NCI-H524 (cell line): ENCODE data around the gene RAP1GAP2.
"Not testable (repeated sequence)": the region's sequence is repeated elsewhere in the genome, so short reads cannot be mapped to it uniquely, and the experiment has no call there.

Experiments used
- DNase-seq, 2 experiments: peaks; one replicate each; lab custom pipeline; 2025; lab: John Stamatoyannopoulos, UW

RAP1GAP2 gene

GRCh38 chr17:3039736-3040135, 243.5 kb downstream of the RAP1GAP2 start:
- DNase-seq = no peak

DNA sequence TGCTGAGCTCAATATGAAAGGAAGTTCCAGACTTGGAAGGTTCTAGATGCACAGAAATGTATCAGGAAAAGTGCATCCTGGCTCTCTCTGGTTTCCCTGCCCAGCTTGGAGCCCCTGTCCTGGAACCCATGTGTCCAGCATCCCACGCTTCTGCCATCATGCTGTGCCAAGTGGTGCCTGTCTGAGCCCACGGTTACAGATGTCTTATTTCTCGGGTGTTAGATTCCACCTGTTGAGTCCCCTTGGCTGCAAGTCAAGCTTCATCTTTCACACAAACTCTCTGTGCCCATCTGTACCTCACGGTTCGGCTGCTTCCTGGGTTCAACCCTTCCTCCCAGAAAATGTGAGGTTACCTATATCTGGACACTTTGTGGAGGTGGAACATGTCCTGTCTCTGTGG, 244.6 kb downstream of the RAP1GAP2 start:
- DNase-seq = no peak

DNA sequence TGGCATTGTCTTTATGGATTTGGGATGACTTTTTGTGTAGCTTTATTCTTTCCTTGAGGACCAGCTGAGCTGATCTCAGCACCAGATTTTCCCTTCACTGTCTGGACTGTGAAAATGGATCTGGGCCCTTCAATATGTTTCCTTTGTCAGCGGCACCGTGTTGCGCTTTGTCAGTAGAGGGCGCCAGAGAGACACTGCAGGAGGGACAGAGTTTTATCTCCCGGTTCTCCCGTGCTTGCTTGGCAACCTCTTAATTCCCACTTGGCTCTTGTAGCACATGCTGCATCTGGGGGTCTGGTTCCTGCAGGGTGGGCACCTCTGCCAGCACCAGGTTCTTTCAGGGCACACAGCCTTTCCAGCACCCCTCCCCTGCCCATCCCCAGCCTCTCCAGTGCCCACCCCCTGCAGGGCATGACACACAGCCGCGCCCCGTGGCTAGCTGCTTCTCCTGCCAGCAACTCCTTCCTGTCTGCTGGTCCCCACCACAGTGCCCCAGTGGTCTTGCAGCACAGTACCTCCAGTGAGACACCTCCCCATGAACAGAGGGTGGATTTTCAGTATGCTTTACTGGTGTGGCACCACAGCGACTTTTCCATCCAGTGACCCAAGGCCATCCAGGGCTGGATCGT, 247.6 kb downstream of the RAP1GAP2 start:
- peak in 1 of 2 experiments; percentile 10 for DNase-seq

GRCh38 chr17:3046753-3047152, 250.5 kb downstream of the RAP1GAP2 start:
- DNase-seq = no peak

DNA sequence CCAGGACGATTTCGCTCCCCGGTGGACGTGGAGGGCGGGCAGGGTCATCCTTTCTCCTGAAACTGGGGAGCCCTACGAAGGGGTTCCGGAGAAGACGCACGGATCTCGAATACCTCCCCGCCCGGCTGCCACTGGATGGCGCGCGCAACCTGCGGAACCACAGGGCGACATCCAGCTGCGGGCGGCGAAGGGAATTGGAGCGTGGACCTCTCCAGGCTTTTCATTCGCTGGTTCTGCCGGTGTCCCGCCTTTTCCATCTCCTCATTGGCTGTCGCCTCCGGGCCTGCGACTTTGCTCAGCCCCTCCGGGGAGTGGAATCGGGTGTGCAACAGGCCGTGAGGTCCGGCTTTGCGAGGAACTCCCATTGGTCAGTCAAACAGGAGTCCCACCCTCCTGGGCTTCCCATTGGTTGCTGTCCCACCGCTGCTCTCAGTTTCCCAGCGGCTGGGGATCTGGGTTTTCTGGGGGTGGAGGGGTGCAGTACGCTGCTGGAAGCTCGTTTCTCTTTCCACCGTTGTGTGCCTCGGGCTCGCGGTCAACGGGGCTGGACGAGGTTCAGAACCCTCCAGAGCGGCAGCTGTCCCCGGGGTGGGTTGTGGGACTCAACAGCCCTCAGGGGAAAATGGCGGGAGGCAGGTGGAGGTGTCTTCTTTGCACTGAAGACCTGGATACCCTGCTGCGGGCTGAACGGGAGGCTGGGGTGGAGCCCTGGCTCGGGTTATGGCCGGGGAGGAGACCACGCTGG, 252.7 kb downstream of the RAP1GAP2 start:
- peak; percentile 97 to 99 for DNase-seq

DNA sequence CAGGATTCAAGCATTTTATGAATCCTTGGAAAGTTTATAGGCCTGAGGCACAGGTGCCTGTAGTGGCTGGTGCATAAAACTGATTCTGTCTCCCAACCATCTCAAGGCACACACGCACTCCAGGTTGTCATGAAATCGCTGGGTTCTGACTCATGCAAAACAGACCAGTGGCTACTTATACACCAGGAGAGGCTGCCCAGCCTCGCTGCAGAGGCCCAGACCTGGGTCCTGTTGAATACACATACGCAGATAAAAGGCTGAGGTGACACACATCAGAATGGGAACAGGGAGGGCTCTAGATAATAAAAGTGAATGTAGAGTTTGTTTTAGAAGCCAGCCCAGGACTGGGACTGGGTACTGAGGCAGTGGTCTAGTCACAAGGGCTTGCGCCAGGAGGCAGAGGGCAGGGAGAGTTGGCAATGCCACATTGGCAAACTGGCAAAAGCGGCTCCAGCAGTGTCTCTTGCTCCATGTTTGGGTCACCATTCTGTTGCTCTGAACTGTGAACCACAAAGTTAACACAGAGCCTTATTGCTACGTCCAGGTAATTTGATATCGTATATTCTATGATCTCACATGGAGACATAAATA, 253.6 kb downstream of the RAP1GAP2 start:
- no peak for DNase-seq

DNA sequence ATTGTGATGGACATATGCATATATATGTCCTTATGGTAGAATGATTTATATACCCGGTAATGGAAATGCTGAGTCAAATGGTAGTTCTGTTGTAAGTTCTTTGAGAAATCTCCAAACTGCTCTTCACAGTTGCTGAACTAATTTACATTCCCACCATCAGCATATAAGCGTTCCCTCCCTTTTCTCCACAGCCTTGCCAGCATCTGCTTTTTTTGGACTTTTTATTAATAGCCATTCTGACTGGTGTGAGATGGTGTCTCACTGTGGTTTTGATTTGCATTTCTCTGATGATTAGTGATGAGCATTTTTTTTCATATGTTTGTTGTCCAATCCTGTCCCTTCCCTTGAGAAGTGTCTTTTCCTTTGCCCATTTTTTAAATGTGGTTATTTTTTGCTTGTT, 258.6 kb downstream of the RAP1GAP2 start:
- not testable (repeated sequence) for DNase-seq

DNA sequence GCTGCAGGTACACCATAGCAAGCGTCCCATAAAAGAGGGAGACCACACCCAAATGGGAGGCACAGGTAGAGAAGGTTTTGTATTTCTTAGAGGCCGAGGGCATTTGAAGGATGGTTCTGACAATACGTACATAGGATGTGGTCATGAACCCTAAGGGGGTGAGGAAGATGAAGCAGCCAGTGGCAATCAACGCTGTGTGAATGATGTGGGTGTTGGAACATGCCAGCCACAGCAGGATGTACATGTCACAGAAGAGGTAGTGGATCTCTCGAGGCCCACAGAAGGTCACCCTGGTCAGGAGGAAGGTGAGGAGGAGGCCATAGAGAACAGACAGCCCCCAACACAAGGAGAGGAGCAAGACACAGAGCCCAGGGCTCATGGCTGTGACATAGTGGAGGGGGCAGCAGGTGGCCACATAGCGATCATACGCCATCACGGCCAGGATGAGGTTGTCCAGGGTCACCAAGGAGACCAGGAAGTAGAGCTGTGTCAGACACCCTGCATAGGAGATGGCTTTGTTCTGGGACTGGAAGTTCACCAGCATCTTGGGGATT, 266.7 kb downstream of the RAP1GAP2 start:
- DNase-seq = not testable (repeated sequence)

DNA sequence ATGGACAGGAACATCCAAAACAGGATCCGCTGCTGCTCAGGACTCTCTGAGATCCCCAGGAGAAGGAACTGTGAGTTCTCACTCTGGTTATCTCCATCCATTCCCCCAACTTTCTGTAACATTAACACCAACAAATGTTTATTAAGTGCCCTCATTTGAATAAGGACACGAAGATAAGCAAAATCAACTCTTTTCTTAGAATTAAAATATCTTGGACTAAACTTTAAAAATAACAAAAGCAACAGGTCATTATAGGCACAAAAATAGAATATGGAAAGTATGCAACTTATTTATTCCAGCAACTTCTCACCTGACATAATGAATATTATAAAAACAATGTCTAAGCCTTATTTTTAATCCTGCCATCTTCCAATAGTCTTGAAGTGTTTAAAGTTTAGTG, 267.3 kb downstream of the RAP1GAP2 start, which contains the start of gene OR1D5:
Gene OR1D5, minus strand, starts transcription at position 101 of the 400 bp plus-strand sequence. Its CDS starts 0 bp downstream, at position 101.
- not testable (repeated sequence) for DNase-seq

DNA sequence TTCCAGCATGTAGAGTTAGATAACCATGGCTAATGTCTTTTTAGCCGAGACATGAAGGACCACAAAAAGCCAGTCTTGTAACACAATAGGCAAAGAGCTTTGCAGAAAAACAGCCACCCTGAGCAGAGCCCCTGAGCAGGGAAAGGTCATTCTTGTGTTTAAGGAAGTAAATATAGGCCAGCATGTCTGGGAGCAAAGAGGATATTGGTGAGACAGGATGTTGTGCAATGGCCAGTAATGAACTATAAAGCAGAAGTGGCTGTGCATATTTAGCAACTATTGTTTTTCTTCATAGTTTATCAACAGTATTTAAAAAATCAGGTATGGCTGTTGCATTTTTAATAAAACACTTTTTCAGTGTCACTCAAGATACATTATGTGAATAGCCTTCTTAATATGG, 269.0 kb downstream of the RAP1GAP2 start:
- not testable (repeated sequence) for DNase-seq

- peak in 1 of 2 experiments; percentile 53 for DNase-seq
Measured at GRCh38 chr17:3073850-3074249, 277.6 kb downstream of the RAP1GAP2 start.
